ENCODE data around the gene P2RX6. TPM values are rescaled to one million over a fixed set of nuclear protein-coding genes. Genes with fewer than 3 reads are reported as not detected.

Gene P2RX6
- total RNA-seq, 1 experiment from 2014 or later: 1.3 TPM

GRCh38 chr22:20979940-20980453 lies 35.0 kb upstream of the P2RX6 start:
- no peak for DNase-seq (ENCODE audit: low read depth)

DNA sequence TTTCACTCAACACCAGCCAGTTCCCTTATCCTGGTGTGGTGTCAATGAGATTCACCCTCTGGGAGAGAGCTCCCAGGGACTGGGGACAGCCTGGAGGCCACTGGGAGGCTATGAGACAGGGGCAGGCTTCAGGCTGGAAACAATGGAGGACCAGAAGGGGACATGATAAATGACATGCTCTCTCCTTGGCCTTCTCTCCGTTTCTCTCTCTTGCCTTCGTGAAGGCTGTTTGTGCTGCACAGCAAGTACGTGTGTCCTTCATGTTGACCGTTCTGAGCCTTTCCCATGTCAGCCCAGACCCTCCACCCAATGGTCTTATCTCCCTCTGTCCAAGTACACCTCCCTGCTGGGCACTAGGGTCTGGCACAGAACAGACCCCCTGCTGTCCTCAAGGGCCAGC lies 34.4 kb upstream of the P2RX6 start:
- DNase-seq (ENCODE audit: low read depth): no peak

DNA sequence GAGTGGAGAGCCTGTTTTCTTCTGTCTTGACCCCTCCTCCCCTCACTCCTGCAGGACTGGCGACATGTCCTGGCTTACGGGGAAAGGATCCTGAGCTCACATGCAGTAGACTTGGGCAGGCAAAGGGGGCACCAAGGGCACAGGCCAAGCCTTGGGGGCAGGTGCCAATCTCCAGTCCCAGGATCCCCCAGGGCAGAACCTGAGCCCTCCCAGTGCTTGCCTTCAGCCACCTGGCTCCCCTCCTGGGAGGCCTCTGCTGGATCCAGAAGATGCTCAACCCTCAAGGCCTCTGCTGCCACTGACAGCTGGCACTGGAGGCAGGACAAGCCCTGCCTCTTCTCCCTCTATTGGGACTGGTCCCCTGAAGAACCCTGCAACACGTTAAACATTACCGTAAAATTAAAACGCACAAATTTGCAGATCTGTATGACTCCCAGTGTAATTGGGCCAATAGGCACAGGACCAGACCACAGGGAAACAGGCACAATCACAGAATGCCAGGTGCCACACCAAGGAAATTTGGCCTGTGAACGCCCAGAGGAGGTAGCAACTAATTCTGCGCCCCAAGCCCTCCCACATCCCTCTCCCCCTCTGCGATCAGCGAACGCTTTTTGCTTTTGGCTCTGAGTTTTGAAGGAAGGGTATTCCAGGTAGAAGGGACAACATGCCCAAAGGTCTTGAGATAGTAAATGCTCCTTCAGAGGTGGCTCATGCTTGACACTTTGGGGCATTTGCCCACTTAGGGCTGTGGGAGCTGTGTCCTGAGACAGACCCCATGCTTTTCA lies 33.8 kb upstream of the P2RX6 start:
- no peak for DNase-seq (ENCODE audit: low read depth)

GRCh38 chr22:20981787-20982562 lies 33.0 kb upstream of the P2RX6 start, which contains the start of gene LZTR1:
LZTR1 (plus strand) TSS chr22:20982297; CDS start chr22:20982372, 75 bp downstream.
- peak; percentile 90 for DNase-seq (ENCODE audit: low read depth)

- DNase-seq (ENCODE audit: low read depth): no peak
Measured at GRCh38 chr22:20982563-20982882, 32.4 kb upstream of the P2RX6 start.

DNA sequence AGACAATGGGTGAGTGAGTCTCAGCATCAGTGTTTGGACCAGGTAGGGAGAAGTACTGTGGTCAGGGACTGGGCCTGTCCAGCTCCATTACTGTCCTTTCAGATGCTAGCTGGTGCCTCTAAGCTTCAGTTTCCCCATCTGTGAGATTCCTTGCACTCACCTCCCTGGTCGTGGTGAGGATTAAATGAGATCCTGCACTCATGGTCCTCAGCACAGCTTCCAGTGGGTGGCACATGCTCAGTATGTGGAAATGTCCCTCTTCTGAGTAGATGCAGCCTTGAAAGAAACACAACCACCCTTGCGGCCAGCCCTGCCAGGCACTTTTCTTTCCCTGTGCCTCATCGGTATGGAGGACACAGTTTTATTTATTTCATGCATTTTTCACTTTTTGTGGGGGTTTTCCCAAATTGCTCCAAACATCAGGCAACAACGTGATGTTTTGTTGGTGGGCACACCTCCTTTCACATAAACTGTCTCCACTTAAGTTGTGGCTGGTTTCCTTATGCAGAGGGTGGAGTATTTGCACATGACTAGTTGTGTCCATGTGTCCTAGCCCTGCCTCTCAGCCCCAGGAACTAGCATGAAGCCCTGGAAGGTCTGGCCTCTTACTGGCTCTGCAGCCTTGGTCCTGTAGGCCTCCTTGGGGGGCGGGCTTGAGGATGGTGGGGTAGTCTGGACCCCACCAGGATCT lies 31.7 kb upstream of the P2RX6 start:
- no peak for DNase-seq (ENCODE audit: low read depth)

- DNase-seq (ENCODE audit: low read depth): no peak
Measured at GRCh38 chr22:20985720-20986119, 29.2 kb upstream of the P2RX6 start.

- no peak for DNase-seq (ENCODE audit: low read depth)
Measured at GRCh38 chr22:20986365-20986764, 28.6 kb upstream of the P2RX6 start.

- DNase-seq (ENCODE audit: low read depth): no peak
Measured at GRCh38 chr22:20987375-20987774, 27.6 kb upstream of the P2RX6 start.

DNA sequence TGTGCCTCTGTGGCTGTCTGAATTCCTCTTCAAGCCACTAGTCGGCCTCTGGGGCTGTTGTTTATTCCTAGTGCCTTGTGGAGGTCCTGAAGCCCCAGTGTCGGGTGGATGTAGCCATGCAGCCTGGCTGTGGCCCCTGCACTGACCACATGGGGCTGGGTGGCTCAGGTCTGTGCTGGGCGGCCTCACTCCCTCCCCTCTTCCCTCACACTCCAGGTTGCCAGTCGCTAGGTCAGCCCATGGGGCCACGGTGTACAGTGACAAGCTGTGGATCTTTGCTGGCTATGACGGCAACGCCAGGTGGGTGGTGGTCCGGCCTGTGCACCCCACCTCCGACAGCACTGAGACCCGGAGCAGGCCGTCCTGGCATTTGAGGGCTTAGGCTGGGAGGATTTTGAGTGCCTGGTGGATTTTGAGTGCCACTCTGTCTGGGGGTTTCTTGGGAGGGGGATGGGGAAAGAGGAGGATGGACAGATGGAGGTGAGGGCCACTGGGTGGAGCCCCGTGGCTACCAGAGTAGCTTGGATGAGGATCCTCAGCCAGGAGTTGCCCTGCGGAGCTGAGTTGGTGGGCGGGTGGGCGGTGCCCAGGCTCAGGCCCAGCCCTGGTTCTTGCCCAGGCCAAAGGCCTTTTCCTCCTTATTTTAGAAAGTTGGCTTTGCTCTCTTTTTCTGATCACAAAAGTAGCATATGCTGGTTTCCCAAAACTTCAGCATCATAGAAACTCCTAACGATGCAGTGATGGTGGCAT lies 26.2 kb upstream of the P2RX6 start:
- no peak for DNase-seq (ENCODE audit: low read depth)

DNA sequence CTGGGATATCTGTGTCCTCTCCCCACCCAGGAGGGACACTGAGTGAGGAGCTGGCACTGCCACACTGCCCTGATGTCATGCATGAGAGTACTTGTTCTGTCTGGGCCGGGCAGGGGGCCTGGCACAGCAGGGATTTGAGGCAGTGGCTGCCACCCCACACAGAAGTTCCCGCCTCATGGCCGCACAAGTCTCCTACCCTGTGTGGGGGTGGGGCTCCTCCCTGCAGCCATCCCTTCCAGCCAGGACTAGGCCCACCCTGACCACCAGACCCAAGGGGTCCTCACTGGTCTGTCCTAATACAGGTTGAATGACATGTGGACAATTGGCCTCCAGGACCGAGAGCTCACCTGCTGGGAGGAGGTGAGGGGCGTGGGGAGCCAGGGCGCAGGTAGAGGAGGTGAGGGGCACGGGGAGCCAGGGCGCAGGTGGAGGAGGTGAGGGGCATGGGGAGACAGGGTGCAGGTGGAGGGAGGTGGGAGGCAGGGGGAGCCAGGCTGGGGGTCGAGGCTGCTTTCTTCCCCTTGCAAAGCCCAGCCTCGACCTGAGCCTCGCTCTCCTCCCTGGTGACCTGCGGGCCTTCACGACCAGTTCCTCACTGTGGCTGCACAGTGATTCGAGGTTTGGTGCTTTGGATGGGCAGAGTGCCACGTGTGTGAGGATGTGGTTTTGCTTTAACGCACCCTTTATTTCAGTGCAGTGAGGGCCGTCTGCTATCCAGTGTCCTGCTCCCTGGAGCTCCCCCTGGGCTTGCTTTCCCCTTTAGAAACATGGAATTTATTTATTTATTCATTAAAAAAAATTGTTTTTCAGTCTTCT lies 25.4 kb upstream of the P2RX6 start:
- DNase-seq (ENCODE audit: low read depth): peak; percentile 42

DNA sequence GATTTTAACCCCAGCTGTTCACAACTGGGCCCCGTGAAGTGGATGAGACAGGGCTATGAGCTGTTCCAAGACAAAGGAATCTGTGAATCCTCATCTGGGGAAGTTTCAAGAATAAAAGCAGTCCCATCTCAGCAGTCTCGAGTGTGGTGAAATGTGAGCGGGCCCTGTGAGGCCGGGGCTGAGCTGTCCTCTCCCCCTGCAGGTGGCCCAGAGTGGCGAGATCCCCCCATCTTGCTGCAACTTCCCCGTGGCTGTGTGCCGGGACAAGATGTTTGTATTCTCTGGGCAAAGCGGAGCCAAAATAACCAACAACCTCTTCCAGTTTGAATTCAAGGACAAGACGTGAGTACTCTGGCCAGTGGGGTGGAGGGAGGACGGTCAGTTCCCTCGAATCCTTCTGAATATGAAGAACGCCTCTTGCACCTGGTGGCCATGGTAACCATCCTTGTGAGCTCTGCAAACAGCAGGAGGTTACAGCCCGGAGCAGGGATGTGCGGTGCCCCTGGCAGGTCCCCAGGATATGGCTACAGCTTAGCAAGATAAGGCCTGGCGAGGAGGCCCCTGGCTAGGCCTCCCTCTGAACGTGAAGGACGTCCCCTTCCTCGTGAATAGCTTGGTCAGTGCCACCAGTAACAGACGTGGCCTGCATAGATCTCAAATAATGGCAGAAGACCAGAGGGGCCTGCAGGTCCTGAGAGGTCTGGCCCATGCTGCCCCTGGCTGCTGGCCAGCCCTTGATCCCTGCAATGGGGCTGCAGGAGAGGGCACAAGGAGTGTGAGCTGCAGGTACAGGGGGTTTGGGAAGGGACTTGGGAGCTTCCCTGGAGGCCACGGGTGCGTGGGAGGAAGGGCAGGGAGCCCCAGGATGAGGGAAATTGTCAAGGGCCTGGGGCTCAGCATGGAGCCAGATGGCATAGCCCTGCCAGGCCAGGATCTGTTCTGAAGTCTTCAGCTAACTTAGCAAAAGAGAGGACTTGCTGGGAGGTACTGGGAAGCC lies 24.5 kb upstream of the P2RX6 start:
- no peak for DNase-seq (ENCODE audit: low read depth)

DNA sequence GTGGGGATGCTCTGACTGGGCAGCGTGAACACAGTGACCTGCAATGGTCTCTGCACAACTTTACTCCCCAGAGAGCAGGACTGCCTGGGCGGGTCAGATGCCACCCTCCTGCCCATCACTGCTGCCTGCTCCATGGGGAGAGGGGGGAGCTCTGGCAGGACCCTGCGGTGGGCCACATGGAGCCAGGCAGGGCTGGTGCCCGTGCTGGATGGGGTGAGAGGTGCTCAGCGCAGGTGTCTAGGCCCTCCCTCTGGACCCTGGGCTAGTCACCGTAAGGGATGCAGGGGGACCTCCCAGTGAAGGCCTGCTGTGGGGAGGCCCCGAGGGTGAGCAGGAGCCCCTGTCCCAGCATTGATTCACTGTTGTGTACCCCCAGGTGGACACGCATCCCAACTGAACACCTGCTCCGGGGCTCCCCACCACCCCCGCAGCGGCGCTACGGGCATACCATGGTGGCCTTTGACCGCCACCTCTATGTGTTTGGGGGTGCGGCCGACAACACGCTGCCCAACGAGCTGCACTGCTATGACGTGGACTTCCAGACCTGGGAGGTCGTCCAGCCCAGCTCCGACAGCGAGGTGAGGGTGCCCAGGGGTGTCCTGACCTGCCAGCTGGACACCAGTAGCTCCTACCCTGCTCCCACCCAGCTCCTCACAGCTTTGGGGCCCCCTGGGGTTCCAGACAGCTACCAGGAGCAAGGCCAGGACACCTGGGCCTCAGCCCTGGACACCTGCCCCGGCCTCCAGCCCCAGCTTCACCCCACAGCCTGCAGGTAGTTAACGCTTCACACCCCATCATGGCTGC lies 23.5 kb upstream of the P2RX6 start:
- no peak for DNase-seq (ENCODE audit: low read depth)

DNA sequence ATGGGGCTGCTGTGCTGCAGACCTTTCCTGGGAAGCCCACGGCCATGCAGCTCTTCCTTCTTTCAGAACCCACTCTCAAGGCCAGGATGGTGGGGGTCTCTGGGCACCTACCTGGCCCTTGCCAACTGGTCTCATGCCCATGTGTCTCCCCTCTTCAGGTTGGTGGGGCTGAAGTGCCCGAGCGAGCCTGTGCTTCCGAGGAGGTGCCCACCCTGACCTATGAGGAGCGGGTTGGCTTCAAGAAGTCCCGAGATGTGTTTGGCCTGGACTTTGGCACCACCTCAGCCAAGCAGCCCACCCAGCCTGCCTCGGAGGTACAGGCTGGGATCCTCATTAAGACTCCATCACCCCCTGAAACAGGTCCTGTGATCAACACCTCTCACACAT lies 22.9 kb upstream of the P2RX6 start:
- no peak for DNase-seq (ENCODE audit: low read depth)

GRCh38 chr22:20992456-20993303 lies 22.3 kb upstream of the P2RX6 start:
- no peak for DNase-seq (ENCODE audit: low read depth)

DNA sequence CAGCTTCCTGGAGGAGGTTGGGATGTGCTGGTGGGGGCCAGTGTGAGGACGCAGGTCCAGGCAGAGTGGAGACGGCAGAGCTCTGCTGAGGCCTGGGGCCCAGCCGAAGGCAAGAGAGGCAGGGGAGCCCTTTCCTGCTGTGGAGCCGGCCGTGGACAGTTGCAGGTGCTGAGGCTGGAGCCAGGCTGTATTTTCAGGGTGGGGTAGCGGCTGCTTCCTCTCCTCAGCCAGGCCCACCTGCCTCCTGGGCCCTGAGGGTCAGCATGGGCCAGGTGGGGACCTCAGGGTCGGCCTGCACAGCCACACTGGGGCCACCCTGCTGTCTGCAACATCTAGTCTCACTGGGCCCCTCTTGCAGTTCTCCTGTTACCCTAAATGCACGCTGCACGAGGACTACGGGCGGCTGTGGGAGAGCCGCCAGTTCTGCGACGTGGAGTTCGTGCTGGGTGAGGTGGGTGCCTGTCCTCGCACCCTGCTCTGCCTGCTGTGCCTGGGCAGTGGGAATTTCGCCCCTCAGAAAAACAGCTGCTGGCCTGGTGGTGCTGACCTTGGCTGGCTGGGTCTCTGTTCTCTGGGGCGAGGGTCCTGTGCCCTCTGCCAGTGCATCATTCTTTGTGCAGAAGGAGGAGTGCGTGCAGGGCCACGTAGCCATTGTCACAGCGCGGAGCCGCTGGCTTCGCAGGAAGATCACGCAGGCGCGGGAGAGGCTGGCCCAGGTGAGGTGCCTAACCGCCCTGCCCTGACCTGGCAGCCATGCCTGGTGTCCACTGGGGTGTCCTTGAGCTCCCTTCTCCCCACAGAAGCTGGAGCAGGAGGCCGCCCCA lies 21.4 kb upstream of the P2RX6 start:
- no peak for DNase-seq (ENCODE audit: low read depth)

All from Daoy (cell line).